HG03439 (cell line): ENCODE data around the gene PDE6A.

Experiments
- ATAC-seq: cut with Tn5 transposase; IDR thresholded peaks from one replicate; pipeline ENCODE4 v1.9.1; 2021; ENCODE audit warnings: mild to moderate bottlenecking, moderate library complexity; ENCODE audit not compliant: unreplicated experiment

PDE6A gene

DNA sequence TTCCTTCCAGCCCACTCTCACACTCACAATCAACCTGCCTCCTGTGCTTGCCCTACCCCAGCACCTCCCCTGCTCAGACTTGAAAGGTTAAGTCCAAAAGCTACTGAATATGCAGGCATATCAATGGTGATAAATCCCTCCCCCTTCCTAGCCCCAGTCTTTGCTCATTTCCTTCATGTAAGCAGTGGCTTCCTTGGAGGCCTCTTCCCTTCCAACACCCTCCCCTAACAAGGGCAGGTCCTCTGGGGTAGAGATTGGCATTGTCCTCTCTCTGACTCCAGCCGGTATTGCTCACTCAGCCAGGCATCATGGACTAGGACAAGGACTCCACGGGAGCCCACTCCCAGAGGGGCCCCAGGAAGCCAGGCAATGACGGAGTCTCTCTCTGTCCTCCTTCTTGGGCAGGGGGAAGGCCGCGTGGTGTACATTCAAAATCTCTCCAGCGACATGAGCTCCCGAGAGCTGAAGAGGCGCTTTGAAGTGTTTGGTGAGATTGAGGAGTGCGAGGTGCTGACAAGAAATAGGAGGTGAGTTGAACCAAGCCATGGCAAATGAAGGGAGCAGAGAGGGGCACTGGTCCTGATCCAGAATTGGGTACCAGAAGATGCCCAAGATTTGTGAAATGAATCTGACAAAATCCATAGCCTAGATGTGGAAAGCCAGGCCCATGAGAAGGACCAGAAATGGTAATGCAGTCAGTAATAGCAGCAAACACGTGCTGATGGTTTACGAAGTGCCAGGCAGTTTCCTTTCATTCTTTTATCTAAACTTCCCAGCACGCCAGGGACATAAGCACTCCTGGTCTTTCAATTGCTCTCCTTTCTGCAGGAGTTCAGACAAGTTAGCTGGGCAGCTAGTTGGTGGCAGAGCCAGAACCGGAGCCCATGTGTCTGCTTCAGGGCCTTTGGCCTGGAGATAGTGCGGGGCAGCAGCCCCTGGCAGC is 102.5 kb downstream of the PDE6A start:
- no peak for ATAC-seq

DNA sequence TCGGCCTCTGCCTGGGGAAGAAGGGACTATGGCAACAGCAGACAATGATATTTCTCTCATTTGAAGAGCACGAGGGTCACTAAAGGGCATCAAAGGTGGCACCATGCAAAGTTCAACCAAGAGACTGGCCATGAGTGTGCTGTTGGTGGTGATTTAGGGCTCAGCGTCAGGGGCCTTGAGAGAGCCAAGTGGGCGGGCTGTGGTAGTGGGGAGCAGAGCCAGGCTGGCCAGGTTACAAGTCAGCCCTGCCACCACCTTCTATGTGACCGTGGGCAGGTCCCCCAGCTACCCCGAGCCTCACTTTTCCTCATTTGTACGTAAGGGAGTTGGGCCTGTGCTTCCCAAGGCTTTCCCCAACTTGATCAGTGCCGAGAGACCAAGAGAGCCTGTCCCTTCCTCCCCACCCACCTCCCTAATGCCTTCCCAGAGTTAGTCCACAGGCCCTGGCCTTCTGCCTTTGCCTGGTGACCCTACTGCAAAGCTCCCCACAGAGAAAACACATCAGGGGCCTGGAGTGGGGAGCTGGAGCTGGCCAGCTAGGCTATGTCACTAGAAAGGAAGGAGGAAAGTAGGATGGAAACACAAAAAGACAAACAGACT is 104.3 kb downstream of the PDE6A start:
- no peak for ATAC-seq

DNA sequence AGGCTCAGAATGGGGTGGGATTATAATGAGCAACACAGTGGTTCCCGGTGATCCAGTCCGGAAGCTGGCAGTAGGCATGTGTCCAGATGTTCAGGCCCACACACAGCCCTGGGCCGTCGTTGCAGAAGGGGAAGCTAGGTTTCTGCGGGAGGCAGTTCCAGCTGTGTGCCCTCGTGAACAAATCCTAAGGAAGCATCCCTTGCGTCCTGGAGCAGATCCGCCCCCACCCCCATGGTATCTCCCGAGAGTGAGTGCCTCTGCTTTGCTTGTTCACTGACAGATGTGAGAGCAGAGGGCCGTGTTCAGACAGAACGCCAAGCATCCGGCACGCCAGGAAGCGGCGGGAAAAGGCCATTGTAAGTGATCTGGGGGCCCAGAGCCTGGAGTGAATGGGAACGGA is 104.8 kb downstream of the PDE6A start:
- ATAC-seq, result no peak

DNA sequence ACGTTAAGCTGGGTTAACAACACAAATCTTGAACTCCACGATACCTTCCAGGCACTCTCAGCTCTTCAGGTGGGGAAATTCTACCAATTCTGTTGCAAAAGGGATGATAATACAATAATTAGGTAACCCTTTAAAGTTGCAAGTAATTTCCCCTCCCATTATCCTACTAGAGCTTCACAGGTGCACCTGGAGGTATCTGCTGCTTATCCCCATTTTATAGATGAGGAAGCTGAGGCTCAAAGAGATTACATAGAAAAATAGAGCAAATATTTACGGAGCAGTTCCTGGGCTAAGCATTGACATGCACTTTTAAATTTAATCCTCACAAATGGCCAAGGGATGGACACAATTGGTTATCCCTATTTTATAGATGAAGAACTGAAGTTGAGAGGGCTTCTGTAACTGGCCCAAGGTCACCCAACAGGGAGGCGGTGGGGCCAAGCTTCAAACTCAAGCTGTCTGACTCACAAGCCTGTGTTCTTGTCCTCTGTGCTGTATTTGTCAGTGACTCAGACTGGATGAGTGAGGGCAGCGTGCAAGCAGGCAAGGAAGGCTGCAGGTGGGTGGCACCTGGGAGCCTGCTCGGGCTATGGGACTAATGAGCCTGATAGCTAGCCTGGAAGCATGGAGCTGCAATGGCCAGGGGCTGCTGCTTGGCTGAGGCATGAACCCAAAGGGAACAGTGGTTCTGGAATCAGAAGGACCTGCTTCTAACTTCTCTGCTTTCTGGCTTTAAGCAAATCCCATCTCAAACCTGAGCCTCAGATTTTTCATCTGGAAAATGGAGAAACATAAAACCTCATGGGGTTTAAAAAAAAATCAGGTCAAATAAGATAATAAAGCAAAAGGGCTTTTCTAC is 105.5 kb downstream of the PDE6A start:
- ATAC-seq, result no peak

DNA sequence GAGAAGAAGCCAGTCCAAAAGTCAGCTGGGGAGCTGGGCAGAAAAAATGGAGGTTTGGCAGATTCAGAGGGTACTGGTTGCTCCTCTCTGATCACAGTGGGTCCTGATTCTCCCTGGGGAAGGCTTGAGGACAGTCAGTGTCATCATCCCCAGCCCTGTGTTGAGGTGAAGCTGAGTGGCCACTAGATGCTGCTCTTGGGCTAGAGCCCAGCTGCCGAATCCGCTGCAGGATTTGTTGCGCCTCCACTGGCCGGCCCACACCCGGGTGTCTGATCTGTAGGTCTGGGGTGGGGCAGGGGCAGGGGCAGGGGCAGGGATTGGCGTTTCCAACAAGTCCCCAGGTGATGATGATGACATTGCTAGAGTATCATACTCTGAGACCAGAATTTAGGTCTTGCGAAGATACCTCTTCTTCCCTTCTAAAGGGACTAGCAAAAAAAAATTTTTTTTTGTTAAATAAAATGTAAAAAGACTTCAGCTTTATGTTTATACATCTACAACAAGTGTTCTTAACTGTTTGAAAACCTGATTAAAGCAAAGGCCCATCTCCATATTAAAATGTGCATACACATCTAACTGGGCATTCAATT is 106.8 kb downstream of the PDE6A start:
- ATAC-seq, result no peak

DNA sequence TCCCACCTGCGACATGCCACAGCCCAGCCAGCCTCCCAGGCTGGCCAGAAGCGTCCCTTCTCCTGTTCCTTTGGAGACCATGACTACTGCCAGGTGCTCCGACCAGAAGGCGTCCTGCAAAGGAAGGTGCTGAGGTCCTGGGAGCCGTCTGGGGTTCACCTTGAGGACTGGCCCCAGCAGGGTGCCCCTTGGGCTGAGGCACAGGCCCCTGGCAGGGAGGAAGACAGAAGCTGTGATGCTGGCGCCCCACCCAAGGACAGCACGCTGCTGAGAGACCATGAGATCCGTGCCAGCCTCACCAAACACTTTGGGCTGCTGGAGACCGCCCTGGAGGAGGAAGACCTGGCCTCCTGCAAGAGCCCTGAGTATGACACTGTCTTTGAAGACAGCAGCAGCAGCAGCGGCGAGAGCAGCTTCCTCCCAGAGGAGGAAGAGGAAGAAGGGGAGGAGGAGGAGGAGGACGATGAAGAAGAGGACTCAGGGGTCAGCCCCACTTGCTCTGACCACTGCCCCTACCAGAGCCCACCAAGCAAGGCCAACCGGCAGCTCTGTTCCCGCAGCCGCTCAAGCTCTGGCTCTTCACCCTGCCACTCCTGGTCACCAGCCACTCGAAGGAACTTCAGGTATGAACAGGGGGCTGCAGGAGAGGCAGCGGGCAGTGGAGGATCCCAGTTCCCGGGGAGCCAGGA is 108.0 kb downstream of the PDE6A start:
- ATAC-seq, result no peak

DNA sequence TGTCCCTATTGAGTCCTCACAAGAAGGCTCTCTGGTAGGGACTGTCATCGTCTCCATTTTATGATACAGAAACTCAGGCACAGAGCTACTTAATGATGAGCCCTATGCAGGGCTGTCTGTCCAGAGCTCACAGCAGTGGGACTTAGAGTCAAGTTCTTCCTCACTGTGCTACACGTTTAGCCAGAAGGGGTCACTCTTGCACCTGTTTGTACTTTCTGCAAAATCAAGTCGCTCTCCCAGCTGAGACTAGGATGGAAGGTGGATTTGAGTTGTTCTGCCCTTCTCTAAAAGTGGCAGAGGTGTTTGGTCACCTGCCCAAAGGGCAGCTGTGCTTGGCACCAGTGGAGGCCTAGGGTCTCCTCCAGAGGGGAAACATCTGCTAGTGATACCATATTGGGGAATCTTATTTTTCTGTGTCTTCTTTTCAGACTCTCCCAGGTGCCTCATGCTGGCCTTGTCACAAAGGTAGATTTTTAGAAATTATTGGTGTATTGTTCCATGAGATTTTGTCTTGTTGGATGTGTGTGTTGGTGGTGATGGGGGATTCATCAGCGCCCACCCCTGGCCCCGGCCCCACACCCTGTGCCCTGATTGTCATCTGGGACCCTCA is 110.2 kb downstream of the PDE6A start:
- no peak for ATAC-seq

DNA sequence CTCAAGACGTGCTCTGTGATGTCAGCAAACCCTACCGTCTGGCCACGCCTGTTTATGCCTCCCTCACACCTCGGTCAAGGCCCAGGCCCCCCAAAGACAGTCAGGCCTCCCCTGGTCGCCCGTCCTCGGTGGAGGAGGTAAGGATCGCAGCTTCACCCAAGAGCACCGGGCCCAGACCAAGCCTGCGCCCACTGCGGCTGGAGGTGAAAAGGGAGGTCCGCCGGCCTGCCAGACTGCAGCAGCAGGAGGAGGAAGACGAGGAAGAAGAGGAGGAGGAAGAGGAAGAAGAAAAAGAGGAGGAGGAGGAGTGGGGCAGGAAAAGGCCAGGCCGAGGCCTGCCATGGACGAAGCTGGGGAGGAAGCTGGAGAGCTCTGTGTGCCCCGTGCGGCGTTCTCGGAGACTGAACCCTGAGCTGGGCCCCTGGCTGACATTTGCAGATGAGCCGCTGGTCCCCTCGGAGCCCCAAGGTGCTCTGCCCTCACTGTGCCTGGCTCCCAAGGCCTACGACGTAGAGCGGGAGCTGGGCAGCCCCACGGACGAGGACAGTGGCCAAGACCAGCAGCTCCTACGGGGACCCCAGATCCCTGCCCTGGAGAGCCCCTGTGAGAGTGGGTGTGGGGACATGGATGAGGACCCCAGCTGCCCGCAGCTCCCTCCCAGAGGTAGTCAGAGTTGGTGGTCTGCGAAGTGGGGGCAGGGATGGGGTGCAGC is 111.3 kb downstream of the PDE6A start:
- ATAC-seq, result no peak

DNA sequence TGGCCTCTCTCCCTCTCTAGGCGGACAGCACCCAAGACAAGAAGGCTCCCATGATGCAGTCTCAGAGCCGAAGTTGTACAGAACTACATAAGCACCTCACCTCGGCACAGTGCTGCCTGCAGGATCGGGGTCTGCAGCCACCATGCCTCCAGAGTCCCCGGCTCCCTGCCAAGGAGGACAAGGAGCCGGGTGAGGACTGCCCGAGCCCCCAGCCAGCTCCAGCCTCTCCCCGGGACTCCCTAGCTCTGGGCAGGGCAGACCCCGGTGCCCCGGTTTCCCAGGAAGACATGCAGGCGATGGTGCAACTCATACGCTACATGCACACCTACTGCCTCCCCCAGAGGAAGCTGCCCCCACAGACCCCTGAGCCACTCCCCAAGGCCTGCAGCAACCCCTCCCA is 112.0 kb downstream of the PDE6A start:
- ATAC-seq, result no peak

DNA sequence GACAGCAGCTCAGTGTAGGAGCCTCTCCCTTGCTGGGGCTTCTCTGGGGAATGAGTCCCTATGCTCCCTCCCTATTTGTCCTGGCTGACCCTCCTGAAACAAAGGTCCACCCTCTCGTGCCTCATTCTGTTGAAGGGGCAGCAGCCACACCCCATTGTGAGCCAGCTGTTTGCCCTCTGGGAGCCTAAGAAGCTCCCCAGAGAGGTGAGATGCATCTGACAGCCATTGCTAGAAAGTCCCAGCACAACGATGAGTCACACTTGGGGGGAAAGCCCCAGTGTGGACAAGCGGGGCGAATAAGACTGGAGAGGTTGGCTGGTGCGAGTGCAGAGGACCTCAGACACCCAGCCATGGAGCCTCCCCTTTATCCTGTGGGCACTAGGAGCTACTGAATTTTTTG is 113.1 kb downstream of the PDE6A start:
- ATAC-seq, result peak; percentile 77

DNA sequence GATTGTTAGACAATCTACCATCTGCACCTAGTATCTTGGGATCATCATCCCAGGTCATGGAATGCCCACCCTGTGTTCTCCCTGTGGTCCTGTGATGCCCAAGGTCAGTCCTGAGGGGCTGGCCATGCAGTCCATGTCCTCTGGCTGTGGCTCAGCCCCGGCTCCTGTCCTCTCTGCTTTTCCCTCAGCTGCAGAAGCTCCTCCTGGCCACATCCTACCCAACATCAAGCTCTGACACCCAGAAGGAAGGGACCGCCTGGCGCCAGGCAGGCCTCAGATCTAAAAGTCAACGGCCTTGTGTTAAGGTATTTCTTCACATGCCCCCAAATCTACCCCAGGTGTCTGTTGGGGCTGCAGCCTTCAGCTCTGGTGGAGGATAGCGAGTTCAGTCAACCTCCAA is 114.0 kb downstream of the PDE6A start:
- no peak for ATAC-seq

DNA sequence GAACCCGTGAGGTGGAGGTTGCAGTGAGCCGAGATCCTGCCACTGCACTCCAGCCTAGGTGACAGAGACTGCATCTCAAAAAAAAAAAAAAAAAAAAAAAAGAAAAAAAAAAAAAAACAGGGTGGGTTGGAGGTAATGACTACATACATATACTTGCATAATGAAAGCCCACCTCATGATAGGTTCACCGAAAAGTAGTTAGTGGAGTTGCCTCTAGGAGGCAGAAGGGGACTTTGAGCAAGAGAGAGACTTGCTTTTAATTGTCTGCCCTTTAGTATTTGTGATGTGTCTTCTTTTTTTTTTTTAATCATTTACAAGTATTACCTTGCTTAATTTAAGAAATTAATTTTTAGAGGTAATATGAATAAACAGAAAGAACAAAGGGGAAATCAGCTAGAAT is 114.6 kb downstream of the PDE6A start:
- ATAC-seq, result no peak

DNA sequence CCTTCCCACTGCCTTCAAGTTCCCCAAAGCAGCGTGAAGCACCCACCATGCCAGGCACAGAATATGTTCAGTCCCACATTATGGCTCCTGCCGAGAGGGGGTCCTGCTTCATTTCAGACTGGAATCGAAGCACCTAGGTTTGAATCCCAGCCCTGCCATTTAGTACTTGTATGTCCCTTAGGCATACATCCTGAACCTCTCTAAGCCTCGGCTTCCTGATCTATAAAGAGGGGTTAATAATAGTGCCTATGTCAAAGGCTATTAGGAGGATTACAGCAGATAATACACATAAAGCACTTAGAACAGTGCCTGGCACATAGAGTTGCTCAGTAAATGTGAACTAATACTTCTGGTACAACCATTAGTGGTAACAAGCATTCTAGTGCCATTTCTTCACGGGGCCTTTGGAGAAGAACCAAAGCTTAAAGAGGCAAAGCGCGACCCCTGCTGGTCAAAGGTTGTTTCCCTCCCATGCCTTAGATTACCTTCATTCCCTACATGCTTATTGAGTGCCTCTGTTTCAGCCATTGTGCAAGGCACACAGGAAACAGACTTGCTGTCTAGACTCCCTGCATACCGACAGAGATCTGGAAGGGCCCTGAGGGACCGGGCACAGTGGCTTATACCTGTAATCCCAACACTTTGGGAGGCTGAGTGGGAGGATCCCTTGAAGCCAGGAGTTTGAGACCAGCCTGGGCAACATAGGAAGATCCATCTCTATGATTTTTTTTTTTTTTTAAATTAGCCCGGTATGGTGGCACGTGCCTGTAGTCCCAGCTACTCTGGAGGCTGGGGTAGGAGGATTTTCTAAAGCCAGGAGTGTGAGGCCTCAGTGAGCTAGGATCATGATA is 116.2 kb downstream of the PDE6A start:
- ATAC-seq, result peak; percentile 50

DNA sequence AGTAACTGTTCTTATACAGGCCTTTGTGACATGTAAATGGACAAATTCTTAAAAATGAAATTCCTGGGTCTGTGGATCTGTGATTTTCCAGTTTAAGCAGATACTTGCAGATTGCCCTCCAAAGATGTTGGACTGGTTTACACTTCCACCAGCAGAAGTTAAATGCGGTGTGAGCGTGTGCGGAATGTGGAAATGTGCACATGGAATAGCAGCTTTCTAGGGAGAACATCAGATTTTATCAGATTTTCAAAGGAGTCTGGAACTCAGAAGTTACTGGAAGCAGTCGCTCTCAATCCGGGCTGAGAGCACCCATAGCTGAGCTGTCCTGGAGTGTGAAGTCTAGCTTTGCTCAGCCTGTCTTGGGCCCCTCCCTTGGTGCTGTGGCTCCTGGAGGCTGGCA is 117.0 kb downstream of the PDE6A start:
- ATAC-seq, result no peak

DNA sequence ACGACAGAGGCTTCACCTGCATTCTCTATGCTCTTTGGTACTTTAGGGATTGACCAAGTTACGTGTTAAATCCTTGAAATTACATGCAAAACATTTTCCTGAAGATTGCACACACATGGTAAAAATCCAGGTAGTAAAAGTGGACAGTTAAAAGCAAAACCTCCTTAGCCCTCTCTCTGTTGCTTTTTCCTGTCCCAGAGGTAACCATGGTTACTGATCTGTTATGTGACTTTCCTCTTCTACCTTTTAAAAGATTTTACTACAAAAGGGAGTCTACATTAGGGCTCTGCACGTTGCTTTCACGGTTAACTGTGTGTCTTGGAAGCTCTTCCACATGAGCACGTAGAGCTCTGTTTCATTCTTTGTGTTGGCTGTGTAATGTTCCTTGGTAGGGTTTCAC is 117.5 kb downstream of the PDE6A start:
- no peak for ATAC-seq

DNA sequence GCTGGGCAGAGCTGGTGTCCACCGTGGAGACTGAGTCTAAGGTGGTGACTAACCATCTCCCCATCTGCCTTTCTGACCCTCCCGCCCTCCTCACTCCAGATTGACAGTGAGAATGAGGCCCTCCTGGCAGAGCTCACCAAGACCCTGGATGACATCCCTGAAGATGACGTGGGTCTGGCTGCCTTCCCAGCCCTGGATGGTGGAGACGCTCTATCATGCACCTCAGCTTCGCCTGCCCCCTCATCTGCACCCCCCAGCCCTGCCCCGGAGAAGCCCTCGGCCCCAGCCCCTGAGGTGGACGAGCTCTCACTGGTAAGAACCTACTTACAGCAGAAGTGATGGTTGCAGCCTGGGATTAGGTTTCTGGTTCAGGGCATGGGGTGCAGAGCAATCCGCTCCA is 118.0 kb downstream of the PDE6A start:
- no peak for ATAC-seq

DNA sequence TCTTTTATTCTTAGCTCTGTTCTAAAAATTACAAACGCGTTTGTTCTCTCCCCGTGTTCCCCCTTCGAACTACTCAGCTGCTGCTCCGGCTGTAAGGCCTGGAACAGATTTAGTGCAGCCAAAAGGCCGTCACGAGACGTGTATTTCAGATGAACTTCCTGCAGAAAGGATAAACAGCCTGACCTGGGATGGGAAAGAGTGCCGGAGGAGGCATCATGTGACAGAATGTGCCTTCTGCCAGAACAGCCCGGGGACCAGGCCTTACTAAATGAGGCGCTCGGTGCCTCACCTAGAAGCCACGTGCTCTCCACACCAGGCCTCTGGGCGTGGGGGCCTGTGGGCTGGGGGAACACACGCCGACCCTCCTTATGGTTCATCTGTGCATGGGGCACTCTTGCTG is 119.7 kb downstream of the PDE6A start:
- ATAC-seq, result no peak

DNA sequence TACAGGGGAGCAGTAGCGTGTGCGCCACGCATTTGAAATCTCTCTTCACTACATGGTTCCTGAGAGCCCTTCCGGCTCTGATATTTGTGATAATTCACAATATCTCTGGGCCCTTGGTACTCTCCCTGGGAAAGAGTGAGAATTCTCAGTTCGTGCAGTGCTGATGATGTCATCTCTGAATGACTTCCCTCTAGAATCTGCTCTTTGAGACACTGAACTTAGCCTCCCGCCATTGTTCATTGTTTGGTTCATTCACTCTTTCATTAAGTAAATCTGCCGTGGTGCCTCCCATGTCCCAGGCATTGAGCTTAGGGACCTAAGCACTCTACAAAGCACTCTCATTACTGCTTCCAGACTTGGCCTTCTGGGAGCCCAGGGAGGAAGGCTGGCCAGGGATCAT is 120.5 kb downstream of the PDE6A start:
- no peak for ATAC-seq

DNA sequence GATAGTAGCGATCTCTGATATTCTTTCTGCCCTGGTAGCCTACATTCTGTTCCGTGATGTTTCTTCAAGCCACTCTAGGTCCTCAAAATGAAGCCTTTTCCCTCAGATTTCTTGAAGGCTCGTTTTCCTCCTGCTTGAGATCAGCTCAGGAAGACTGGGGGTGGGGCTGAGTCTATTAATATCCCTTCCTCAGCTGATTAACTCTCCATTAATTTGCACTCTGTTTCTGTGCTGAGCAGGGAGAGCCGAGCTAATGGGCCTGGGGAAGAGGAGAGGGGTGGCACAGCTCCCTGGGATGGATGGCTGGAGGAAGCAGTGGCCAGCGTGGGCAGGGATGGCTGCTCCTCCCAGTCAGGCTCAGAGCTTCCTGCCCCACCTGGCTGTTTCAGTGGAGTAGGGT is 121.2 kb downstream of the PDE6A start:
- ATAC-seq, result no peak
